Thyroid gland (tissue), 4 donors: ENCODE results near the gene NME7.

Experiments
- CTCF ChIP-seq, 6 experiments: fragments of 200-600 bp in 3 of 6; fragments of 450-650 bp in 3 of 6; sonication (generic) in 3 of 6; IDR thresholded peaks; one replicate each; pipeline ENCODE4 v1.5.1; 2016 to 2019; ENCODE audit warnings: antibody characterized with exemption in 6 of 6, mild to moderate bottlenecking in 2 of 6, inconsistent platforms in 1 of 6, moderate library complexity in 1 of 6
- POLR2A ChIP-seq, 2 donors: fragments of 450-650 bp; IDR thresholded peaks; one replicate each; pipeline ENCODE4 v1.6.1; 2017; ENCODE audit warnings: antibody characterized with exemption in 2 of 2, mild to moderate bottlenecking in 2 of 2, moderate library complexity in 1 of 2

GRCh38 chr1:169089776-169090175 lies 277.8 kb downstream of the NME7 start:
- TF ChIP-seq CTCF (IDR thresholded peaks at IDR 0.05) (no peak), POLR2A (IDR thresholded peaks at IDR 0.05) (no peak)
